Activated gamma-delta T cell treated with Interleukin-2 at 50 U/mL for 16 hours (primary cell): Measurements from ENCODE around the gene FAHD2A.
"Not testable (repeated sequence)": the region's sequence is repeated elsewhere in the genome, so short reads cannot be mapped to it uniquely, and the experiment has no call there.

Experiments used
- DNase-seq: peaks from one replicate; pipeline ENCODE4 v3.0.0-alpha.2; 2020

The FAHD2A gene

DNA sequence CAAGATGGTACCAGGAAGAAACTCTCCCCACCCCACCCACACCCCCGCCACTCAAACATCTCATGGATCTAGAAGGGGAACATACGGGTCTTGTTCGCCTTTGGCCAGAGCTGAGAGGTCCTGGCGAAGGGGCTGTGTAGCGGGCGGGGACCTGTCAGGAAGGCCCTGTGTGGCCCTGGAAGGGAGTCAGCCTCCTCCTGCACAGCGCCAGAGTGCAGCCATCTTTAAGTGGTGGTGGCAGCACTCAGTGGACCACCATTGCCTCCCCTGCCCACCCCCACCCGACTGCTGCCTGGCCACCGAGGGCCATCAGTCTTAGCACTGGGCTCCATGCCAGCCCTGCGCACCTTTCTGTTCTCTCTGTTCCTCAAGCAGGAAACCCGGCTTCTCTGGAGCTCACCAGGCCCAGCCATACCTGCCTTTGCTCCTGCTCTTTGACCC is 11.6 kb upstream of the FAHD2A start:
- DNase-seq = no peak

DNA sequence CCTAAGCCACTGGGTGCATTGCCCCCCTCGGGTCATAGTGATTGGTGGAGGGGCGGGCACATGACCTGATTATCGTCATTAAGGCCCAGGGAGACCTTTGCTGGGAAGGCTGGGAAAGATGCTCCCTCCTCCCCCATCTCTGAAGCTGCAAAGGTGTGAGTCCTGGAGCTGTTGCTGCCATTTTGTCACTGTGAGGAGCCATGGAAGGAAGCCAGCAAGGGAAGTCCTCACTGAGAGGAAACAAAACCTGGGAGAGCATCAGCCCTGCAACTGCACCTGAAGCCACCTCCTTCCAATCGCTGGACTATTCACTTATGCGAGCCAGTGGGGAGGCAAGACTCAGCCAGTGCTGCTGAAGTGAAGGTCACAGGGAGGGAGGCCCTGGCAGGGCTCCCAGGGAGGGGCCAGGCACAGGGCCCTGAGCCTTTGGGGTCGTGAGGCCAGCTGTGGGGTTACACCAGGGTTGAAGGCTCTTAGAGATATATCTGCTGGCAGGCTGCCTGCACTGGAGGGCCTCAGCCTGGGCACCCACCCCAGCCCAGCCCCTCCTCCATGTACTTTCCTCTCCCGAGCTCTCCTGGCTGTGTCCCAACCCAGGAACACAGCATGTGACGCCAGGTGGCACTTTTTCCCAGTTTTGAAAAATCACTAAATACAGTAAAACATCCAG is 10.7 kb upstream of the FAHD2A start:
- DNase-seq = no peak

DNA sequence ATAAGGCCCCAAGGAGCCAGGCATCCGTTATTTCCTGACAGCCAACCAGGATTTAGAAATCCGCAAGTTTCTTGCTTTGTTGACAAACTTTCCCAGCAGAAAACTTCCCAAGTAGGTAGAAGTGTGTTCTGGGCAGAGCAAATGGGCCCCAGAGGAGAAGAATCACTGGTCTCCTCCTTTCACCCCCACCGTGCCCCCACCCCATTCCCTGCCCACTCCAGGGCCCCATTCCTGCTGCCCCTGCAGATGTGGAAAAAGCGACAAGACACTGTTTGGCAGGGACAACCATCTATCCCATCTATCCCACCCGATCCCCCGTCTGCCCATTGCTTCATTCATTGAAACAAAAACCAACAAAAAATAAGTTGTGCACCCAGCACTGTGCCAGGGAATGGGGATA is 10.2 kb upstream of the FAHD2A start:
- no peak for DNase-seq

DNA sequence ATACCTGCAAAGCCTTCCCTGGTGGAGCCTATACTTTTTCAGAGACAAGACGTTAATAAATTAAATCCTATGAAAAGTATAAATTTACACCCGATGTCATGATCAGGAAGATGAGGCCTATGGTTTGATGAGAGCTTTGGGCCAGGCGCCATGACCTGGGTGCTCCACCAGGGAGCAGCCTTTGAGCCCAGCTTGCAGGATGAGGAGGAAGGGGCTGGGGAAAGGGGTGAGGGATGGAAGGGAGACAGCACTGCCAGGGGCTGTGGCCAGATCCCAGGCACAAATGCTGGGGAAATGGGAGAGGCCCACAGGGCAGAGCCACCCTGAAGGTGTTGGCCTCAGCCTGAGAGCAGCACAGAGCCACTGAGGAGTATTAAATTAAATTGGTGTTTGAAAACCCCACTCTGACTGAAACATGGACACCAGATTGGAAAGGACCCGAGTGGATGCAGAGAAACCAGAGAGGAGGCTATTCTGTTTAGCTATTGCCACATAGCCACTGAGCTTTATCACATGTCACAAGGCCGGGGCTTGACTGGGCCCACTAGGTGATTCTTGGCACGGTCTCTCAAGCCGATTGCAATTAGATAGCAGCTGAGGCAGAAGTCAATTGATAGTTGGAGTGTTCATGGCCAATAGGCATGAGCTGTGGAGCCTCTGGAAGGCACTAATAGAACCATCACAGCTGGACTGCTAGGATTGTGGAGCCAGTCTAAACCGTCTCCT is 9.6 kb upstream of the FAHD2A start:
- no peak for DNase-seq

DNA sequence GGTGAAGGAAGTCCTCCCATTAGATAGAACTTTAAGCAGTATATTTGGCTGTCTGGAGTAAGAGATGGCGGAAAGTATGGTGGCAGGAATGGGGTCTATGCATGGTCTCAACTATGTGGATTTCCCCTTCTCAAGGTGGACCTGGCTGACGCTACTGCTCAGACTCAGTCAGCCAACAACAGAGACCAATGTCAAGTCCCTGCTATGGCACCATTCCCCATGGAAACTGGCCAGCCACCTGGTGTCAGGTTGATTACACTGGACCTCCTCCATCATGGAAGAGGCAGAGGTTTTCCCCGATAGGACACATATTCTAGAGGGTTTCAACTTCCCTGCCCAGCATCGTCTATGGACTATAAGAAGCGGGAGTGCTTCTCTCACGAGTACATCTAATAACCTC is 8.6 kb upstream of the FAHD2A start:
- no peak for DNase-seq

DNA sequence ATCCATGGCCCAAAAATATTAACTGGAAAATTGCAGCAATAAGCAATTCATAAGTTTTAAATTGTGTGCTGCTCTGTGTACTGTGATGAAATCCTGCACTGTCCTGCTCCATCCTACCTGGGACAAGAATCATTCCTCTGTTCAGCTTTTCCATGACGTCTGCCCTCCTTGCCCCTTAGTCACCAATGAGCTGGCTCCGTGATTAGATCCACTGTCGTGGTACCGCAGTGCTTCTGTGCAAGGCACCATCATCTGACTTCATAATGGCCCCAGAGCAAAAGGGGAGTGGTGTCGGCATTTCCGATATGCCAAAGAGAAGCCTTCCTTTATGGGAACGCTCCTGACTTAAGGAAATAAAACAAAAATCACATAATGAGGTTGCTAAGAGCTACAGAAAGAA is 3.4 kb upstream of the FAHD2A start:
- DNase-seq = no peak

DNA sequence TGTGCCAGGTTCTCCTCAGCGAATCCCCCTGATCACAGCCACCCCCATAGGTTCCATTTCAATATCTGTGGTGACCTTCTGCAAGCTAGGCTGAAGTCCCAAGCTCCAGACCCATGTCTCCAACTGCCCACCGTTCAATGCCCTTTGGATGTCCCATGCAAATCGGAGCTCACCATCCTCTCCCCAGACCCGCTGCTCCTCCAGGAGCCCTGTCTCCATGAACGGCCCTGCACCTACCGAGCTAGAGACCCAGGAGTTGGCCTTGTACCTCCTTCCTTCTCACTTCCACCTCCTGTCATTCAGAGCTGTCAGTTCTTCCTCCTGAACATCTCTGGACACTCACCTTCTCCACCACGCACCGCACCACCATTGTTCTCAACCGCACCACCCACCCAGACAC is 1.0 kb upstream of the FAHD2A start:
- no peak for DNase-seq

DNA sequence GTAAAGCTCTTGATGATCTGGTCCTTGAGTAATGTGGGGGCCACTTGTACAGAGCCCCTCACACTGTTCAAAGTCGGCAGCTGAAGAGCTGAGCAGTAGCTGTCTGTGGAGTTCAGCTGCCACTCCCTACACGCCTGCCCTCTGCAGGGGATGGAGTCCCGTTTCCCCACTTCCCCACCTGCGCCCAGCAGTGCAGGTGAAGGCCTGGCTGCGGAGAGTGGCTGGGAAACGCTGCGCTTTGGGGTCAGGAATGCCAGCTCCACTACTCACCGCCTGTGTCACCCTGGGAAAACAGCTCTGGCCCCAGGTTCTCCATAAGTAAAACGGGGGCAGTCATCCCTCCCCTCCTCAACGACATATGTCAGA is 521 bp upstream of the FAHD2A start:
- DNase-seq = not testable (repeated sequence)

DNA sequence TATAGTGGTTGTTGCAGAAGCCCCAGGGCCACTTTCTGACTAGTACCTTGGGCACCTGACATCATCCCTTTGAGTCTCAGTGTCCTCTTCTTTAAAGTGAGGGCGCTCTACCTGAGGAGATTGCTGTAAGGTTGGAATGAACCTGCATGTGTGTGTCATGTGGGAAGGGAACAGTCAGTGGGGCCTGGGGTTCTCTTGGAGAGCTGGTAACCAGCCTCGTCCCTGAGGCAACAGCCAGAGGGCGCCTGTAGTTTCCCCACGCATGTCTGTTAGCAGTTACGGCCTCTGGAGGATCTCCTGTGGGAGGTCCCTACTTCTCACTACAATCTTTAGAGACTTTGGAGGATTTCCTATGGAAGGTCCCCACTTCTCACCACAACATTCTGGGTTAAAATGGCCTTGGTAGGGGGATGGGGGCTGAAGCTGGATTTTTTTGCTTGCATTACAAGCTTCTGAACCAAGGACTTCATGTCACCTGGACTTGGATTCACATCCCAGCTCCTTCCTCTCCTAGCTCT is 755 bp downstream of the FAHD2A start:
- DNase-seq = not testable (repeated sequence)

DNA sequence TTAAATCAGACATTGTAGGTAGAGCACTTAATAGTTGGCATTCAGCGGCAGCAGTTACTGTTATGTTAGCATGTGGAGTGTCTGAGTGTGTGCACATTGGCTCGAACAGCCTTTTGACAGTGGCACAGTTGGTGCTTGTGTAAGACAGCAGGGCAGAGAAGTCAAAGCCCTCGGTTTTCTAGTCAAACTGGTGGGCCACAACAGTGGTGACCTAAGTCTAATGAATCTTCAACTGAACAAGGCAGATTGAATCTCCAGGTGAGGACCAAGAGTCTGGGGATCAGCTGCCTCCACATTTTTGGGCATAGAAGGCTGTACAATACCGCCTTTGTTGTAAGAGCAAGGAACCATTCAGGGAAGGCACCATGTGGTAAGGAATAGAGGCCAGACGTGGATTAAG is 1.3 kb downstream of the FAHD2A start:
- not testable (repeated sequence) for DNase-seq

DNA sequence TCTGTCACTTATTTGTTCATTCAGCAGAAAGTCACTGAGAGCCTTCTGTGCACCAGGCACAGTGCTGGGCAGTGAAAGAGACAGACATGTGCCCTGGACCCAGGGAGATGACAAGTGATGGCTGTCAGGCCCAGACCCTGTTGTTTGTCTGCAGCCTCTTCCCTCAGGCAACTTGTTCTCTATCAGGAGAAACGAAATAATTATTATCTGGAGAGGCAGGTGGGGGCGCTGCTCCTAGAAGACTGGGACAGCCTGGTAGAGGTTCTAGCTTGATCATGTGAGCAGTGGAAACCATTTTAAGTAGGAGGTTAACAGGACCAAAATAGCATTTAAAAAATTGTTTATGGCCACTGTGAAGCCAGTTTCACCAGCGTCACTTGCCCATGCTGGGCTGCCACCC is 2.2 kb downstream of the FAHD2A start:
- DNase-seq = not testable (repeated sequence)

DNA sequence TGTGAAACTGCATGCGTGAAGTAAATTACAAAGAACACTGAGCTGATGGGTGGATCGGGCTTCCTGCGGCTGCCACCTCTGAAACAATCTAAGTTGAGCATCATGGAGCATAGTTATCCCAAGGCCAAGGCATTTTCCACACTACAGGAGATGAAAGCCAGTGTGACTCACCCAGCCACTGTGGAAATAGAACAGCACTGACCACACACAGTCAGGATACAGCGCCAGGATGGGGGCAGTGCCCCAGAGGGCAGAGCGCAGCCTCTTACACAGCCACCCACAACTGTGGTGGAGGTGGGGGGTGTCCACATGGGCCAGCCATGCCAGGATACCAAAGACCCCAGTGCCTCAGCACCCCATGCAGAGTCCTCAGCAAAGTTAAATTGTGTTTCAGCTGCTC is 8.7 kb downstream of the FAHD2A start:
- not testable (repeated sequence) for DNase-seq

DNA sequence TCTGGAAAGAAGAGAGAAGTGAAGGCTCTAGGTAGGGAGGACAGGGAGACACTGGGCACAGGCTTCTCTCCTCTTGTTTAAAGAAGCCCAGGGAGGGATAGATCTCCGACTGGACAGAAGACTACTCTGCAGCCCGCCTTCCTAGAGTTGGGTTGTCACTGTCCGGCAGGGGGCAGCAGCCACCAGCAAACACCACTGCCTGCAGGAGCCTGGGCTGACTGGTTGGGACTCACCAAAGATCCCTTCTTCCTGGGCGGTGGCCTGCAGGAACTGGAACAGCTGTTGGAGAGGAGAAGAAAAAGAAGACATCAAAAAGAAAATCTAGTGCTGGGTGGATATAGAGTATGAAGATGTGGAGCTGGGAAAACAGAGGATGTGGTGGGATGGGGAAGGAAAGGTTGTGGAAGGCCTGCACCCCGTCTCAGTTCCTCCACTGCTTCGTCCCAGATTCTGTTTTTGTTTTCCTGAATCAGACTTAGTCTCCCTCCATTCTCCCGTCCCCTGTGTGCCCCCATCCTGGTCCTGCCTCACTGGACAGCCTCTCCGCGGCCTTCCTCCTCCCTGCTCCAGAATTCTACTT is 11.6 kb downstream of the FAHD2A start:
- peak; percentile 50 for DNase-seq

DNA sequence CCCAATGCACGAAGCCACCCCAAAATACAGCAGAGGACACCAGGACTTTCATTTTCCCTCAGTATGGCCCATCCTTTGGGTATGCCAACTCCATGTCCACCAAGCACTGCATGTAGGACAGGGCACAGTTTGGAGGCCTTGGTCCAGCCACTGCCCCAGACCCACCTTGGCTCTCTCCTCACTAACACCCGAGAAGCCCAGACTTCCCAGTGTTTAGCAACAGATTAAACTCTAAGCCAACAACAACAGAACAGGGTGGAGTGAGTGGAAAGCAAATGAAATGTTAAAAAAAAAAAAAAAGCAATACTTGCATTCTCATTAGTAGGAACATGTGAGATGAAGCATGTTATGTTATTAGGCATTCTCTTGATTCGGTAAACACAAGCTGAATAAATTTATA is 12.6 kb downstream of the FAHD2A start:
- not testable (repeated sequence) for DNase-seq

DNA sequence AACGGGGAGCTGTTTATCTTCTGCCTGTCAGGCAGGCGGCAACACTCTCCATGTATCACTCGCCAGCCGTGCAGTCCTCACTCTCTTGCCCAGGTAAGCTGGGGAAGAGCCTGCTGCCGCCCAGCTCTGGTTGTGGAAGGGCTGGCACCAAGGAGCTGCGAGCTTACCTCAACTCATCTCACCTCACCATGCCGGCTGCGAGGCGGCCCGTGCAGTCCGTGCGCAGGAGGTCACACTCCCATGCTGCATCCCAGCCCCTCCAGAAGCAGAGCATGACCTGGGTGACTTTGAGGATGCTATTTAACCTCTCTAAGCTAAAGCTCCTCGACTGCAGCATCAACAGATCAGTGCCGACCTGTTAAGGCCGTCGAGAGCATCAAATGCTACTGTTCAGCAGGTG is 13.1 kb downstream of the FAHD2A start:
- not testable (repeated sequence) for DNase-seq

DNA sequence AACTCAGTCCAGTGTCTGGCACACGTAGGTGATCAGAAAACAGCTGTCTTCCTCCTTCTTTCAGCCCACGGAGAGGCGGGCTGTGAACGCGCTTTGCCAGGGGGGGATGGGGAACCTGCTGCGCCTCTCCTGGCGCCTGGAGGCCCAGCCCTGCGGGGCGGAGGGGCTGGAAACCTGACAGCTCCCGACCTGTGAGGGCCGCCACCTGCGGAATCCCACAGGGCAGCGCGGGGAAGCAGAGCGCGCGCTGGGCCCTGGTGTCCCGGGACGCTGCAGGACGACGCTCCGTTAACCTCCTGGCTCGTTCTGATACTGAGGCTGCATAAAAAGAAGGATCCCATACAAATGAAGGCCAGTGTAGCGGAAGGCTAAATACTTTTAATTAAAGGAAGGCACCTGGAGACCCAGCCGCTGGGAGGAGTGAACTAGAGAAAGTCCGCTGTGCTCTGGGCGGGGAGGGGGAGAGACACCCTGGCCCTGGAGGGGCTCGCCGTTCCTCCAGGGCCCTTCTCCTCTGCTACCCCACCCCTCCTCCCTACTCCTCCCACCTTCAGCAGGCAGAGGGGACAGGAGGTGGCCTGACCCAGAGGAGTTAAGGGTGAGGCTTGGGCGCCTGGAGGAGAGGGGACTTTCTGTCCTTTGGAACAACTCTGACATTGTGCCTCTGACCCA is 24.8 kb downstream of the FAHD2A start:
- DNase-seq = not testable (repeated sequence)

DNA sequence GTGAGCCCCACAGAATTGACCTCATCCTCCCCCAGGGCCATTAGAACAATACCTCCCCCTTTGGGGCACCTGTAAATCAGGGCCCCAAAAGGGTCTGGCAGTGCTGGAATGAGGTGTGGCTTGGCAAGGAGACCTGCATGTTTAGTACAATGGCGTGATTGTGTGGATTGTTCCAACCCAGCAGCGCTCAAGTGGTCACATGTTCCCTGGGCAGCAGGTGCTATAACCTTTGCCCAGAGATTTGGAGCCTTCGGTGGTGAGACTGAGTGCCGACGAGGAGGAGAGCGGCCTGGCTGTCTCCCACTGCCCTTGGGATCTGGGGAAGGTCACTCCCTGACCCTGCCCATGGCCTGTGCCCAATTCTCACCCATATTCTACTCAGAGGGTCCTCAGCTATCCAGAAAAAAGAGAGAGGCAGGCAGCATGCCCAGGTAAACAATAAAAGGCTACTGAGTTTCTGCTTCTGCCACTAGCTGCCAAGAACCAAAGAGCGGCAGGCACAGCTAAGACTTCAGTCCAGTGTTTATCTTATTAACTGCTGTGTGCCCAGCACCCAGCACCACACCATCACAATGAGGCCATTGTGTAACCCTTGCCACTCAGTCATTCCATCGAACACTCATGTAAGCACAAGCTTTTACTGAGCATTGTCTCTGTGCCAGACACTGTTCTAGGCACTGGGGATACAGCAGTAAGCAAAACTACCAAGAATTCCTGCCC is 27.4 kb downstream of the FAHD2A start:
- not testable (repeated sequence) for DNase-seq

DNA sequence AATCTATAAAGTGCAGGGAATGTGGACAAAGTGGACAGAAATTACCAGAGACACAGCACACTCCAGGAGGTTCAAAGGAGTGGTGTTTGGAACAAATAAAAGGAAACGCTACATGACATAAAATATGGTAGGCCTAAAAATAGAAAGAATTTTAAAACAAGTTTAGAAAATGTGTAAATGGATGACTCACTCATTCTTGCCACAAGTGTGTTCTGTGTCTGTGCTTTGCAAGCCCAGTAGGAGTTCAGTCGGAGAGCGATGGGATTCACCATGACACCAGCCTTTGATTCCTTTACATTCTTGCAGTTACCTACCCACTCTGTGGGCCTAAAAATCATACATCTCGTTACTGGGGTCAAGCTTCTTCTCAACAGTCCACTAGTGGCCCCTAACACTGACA is 30.9 kb downstream of the FAHD2A start:
- not testable (repeated sequence) for DNase-seq

DNA sequence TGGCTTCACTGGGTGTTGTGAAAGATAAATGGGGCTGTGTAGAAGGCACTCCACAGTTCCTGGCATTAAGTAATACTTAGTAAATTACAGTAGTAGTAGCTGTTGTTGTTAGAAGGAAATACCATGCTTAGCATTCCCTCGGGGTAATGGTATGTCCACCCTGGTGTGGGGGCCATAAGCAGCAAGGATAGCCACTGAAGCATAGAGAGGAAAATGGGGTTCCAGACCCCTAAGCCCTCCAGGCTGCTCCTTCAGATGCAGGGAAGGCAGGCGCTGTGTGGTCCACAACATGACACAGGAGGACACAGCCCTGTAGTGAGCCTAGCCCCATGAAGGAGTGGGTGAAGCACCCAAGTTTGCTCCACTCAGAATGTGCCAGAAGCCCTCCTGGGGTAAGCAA is 31.5 kb downstream of the FAHD2A start:
- not testable (repeated sequence) for DNase-seq

DNA sequence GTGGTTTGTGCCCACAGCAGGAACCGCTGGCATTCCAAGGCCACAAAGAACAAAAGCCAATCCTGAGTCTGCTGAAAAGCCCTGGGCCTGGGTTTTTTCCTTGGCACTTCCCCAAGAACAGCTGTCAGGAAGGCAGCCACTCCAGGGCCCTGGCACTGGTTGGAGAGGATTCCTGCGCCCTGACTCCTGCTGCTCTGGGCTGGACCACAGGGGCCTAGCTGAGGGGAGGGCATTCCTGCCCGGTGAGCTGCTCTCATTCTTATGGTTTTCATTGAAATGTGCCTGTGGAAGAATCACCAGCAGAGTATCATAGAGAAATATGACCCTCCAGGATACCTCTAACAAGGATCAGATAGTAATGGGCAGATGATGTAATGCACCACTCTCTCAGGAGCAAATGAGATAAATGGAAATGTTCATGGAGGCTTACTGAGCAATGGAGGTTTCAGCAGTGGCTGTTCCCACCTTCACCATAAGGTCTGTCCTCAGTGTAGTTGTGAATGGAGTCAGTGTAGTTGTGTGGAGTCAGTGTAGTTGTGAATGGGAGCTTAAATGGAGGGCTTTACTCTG is 32.1 kb downstream of the FAHD2A start:
- not testable (repeated sequence) for DNase-seq

DNA sequence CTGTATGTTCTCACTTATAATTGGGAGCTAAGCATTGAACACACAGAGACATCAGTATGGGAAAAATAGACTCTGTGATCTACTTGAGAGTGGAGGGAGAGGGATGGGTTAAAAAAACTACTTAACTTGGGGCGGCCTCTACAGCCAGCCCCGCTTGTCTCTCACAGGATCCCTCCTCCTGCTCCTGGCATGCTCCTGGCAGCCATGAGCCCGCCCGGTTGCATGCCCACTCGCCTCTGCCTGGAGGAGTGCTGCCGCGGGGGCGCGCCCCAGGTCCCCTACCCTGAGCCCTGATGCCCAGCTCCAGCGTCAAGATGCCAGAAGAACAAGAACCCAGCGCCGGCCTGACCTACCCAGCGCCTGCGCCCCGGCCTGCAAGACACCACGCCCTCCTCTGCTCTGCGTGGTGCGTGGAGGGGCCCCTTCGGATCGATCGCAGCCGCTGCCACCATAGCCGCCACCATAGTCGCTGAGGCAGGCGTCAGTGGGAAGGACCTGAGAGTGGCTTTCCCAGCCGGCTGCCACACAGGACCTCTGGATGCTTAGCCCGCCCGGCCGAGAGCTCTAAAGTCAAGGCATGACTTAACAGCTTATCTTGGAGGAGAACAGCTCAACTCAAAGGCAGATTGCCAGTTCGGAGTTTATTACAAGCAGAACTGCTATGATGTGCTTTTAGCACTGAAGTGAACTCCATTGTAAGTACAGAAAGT is 32.8 kb downstream of the FAHD2A start:
- not testable (repeated sequence) for DNase-seq

DNA sequence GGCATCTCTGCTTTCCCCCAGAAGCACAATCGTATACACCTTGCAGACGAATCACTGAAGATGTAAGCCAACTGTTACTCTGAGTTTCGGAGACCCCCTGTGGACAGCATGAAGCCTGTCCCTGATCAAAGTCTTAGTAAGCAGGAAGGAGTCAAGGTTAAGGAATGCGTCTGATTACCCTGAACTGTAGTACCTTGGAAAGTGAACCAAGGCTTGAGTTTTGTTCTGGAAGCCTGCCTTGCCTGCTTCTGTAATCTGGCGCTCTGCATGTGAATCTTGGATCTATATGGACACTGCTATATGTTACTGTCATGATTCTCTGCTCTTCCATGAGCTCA is 33.3 kb downstream of the FAHD2A start:
- DNase-seq = not testable (repeated sequence)
